Muscle of arm (tissue), 12 donors: ENCODE results near the gene KRTAP4-7. TPM values are rescaled to one million over a fixed set of nuclear protein-coding genes. Genes with fewer than 3 reads are reported as not detected.
A peak's percentile ranks its signal among the peaks of the same experiment; 100 is the strongest.
"Not testable (repeated sequence)": the region's sequence is repeated elsewhere in the genome, so short reads cannot be mapped to it uniquely, and the experiment has no call there.

Experiments
- DNase-seq: peaks from one replicate; pipeline ENCODE4 v3.0.0-alpha.2; 2013
- polyA plus RNA-seq, 12 donors: library from polyadenylated mRNA; unstranded; fragments of 120-200 nt; gene quantifications; one replicate each; pipeline ENCODE4 v1.2.1, GENCODE V29; 2013; ENCODE audit not compliant: insufficient read length in 12 of 12

The KRTAP4-7 gene
- polyA plus RNA-seq, 12 donors, result not detected

DNA sequence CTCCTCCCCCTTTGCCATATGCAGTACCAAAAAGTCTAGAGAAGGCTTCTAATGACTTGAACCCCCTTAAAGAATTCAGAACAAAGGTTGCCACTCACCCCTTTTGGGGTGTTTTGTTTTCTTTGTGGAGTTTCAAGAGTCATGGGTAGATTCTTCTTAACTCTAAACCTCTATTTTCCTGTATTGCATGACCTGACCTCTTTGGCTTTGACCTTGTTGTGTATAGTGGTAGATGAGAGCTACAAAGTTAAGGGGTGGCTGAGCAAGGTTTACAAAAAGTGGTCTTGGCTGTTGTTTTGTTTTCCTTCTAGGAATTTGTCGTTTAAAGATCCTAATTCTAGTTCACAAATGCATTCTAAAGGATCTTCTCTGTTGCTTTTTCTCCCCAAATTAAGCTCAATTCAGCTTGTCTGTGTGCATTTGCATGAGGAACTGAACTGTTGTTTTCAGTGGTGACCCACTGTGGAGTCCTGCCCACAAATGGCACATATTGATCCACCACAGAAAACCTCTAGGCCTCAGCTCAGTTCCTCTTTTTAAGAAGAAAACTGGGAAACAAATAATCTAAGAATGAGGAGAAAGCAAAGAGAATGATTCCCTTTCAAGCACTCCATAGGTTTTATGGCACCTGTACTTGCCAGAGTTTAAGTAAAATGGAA is 24.9 kb downstream of the KRTAP4-7 start:
- not testable (repeated sequence) for DNase-seq

DNA sequence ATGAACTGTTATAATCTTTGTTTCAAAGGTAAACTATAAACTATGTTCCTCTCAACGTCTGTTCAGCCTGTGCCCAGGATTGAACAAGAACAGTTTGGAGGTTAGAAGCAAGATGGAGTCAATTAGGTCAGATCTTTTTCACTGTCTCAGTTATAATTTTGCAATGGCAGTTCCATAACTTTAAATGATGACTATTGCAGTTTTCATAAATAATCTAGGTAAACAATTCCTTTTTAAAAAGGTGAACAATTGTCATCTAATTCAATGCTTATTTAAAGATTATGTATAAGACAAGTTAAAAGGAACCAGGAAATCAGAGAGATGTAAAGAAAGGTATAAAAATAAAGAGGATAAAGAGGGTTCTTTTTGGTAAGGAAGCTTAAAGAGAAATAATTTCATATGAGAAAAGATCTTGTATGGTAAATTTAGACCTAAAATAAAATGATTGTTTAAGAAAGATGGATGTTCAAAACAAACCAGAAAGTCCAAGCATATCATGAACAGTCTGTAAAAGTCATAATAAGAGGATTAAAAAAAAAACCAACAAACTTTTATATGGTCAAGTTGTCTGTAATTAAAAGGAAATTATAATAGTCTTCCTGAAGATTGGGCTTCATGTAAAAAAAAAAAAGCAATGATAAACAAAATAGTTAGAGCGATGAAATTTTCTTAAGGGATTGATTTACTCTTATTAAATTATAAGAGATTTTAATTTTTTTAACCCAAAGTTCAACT is 27.4 kb downstream of the KRTAP4-7 start:
- no peak for DNase-seq

DNA sequence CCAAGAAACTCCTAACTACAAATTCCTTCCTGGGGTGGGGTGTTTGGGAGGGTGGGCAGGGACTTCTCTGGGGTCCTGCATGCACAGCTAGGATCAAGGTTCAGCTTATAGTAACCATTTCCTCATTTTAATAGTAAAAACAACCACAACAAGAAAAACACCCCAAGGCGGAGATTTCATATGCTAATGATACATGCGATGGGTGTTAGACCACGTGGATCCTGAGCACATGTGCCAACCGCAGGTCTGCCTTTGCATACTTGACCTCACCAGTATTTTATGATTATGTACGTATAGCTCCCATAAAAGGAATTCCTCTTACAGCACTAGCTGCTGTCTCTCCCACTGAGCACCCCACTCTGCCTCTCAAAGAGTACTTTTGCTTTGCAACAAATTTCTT is 32.3 kb downstream of the KRTAP4-7 start:
- no peak for DNase-seq

DNA sequence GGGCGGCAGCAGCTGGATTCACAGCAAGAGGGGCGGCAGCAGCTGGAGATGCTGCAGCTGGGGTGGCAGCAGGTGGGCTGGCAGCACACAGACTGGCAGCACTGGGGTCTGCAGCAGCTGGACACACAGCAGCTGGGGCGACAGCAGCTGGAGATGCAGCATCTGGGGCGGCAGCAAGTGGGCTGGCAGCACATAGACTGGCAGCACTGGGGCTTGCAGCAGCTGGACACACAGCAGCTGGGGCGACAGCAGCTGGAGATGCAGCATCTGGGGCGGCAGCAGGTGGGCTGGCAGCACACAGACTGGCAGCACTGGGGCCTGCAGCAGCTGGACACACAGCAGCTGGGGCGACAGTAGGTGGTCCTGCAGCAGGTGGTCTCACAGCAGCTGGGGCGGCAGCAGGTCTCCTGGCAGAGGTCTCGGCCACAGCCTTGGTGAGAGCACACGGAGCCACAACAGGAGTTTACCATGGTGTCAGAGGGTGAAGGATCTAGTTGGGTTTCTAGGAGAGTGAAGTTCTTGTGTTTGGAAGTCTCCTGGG is 34.0 kb downstream of the KRTAP4-7 start, which contains the start of gene KRTAP4-11:
KRTAP4-11 (minus strand) TSS at position 528 of the 541 bp plus-strand sequence; CDS start at position 470, 58 bp downstream.
- not testable (repeated sequence) for DNase-seq

DNA sequence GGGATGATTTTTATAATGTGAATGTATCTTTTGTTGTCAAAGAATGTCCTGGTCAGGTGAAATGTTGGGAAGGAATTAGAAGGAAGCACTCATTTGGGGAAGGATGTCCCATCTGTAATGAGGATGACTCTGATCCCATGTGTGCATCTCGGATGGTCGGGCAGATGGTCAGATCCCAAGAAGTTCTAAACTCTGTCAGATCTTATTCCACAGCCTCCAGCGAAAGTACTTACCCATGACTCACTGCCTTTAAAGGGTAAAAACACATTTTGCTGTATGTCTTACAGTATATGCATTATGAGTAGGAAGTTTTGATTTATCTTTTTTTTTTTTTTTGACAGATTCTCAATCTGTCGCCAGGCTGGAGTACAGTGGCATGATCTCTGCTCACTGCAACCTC is 34.8 kb downstream of the KRTAP4-7 start:
- DNase-seq, result no peak

DNA sequence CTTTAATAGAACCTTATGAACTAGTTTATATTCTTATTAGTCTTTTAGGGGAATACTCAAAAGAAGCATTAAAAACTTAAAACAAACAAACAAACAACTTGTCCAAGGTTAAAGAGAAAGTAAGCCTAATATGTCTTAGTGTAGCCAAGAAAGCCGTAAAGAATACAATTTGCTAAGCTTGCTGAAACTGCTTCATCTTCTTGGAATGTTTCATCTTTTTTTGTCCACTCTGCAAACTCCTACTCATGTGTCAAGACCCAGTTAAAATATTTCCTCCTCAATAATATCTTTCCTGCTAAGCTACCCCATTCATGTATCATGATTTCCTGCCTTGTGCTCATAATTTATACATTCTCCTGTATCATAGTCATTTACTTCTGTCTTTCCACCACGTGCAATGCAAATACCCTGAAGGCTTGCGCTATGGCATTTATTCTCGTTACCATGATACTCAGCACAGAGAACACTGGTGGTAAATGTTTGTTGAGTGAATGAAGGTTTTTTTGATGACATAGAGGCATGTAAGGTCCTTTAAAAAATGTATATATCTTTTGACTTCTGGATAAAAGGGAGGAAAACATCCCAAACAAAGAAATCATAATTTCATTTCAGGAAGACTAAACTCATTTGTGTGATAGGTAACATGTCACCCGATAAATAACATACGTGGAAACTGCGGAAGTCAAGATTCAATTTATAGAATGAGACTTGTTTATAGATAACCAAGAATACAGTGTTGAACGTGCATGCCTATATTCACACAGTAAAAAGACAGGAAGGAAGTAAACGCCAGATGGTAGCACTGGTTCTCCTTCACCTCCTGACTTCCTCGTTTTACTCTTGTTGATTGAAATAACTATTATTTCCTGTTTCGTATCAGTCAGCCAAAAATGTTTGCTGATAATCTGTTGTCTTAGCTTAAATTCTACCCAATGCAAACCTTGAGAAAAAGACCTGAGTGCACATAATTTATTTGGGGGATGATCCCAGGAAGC is 36.0 kb downstream of the KRTAP4-7 start:
- peak; percentile 1 for DNase-seq

DNA sequence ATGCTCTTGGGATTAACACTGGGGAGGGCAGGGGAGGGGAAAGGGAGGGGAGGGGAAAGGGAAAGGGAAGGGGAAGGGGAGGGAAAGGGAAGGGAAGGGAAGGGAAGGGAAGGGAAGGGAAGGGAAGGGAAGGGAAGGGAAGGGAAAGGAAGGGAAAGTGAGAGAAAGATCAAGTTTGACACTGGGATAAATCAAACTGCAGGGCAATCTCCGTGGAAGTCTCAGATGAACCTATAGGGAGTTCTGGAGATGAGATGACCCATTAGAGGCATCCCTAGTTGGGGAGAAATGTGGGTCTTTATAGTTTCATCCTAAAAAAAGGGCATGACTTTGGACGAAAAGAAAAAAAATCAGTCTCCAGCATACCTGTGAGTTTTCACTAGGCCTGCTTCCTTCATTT is 37.8 kb downstream of the KRTAP4-7 start:
- no peak for DNase-seq

DNA sequence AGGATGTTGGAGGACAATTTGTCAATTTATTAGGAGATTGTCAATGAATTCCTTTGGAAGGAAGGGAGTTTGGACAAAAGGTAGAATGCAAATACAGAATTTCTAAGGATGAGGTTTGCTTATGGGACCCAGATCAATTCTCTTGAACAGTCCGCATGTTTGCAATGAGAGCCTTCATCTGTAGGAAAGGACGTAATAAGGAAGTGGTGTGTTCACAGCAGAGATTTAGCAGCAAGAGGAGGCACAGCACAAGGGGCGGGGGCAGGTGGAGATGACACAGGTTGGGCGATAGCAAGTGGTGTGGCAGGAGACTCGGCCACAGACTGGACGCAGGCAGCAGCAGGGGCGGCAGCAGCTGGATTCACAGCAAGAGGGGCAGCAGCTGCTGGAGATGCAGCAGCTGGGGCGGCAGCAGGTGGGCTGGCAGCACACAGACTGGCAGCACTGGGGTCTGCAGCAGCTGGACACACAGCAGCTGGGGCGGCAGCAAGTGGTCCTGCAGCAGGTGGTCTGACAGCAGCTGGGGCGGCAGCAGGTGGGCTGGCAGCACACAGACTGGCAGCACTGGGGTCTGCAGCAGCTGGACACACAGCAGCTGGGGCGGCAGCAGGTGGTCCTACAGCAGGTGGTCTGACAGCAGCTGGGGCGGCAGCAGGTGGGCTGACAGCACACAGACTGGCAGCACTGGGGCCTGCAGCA is 39.5 kb downstream of the KRTAP4-7 start:
- DNase-seq, result not testable (repeated sequence)

DNA sequence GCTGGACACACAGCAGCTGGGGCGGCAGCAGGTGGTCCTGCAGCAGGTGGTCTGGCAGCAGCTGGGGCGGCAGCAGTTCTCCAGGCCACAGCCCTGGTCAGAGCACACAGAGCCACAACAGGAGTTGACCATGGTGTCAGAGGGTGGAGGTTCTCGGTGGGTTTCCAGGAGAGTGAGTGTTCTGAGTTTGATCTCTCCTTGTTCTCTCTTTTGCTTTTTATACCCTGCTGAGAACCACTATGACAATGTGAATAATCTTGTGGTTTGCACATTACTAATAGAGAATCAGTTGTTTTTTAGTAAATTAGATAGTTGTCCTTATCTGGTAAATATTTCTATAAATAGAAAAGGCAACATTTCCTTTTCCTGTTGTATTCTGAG is 40.0 kb downstream of the KRTAP4-7 start, which contains the start of gene KRTAP4-12:
KRTAP4-12 (minus strand) TSS at position 192 of the 381 bp plus-strand sequence; CDS start at position 132, 60 bp downstream.
- not testable (repeated sequence) for DNase-seq

DNA sequence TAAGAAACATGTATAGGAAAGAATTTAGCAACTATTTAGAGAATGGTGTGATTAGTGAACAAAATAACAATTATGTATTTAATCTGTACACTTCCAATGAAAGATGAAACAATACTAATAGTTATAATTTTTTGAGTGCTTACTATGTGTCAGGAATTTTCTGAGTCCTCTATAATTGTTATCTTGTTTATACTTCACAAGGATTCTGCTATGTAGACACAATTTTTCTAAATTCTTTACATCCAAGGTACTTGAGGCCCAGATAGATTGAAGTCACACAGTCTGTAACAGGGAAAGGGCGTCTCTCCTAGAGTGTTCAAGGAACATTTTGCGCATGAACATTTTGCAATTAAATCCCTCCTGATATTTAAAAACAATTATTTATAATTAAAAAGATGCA is 41.1 kb downstream of the KRTAP4-7 start:
- DNase-seq, result no peak

DNA sequence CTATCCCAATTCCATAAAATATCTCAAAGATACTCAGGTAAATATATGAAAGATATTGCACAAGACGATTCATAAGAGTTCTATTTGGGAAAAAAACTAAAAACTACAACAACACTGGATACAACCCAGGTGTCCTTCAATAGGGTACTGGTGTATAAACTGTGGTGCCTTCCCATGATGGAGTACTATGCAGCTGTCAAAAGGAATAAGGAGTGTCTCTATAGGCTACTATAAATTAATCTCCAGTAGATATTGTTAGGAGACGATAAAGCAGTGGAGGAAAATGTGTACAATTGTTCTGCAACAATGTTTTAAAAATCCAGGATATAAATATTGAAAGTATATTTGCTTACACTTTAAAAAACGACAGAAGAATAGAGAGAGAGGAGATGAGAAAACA is 42.5 kb downstream of the KRTAP4-7 start:
- DNase-seq, result no peak

DNA sequence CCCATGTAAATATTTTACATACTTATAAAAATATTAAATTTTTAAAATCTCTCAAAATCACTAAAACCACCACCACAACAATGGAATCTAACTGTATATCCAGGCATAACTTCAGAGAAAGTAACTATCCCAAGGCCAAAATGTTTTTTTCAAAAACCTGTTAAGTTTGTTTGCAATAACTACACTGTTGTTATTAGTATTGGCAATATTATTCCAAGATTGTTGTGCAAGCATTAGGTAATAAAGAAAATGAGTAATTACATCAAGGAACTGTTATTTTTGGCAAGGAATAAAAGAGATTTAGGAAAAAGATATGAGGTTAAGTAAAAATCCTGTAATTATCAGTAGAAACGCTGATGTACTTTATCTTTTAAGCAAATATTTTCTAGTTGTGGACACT is 43.4 kb downstream of the KRTAP4-7 start:
- DNase-seq, result no peak

DNA sequence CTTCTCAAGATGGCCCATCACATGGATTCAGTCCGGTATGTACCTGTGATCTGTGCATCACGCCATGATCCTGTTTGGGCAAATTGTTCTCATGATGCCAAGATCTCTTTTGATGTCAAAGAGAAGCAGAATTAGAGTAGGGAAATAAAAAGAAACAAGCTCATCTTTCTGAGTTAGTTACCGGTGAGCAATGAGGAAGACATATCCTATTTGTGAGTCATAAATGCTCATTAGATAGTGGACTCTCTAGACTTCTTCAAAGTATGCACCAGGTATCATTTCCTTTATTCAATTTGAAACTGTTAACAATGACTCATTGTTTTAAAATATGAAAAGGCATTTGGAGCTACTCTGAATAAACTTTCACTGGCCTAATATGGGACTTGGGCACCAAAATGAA is 48.0 kb downstream of the KRTAP4-7 start:
- no peak for DNase-seq

DNA sequence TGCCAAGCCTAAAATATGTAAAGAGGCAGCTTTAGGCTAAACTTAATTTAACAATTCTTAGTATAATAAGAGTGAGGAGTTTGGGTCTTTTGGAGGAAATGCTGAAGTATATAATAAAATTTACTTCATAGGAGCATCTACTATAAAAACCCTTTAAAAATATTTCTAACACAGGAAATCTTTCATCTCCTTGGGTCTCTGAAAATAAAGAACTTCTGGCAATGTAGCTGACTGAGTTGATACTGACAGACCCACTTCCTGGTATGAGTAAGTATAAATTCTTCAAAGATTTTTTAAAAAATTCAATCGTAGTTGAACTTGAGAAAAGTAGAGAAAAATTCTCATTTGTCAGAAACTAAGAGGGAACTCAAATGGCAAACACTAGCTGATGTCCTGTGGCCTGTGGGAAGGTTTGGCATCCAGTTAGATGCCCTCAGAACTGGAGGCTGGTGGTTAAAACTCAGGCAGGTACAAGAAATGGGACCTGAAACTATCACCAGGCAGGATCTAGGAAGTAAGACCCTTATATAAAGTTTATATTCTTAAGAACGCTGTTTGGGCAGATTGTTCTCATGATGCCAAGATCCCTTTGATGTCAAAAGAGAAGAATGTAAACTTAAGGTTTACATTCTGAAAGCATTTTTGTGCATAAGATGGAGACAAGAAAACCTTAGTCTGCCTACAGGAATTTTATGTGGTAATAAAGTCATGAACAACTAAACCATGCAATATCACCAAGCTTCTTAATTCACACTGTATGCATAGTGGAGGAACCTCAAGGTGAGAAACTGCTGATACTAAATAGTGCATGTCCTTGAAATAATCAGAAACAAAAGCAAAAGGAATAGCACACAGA is 50.2 kb downstream of the KRTAP4-7 start:
- DNase-seq, result no peak

Other genes starting within 250 kb of the KRTAP4-7 start
- gene KRT12, start 216.9 kb upstream of the KRTAP4-7 start, polyA plus RNA-seq, result 1 to 10 TPM in 1 of 12 donors, under 1 TPM in 6, not detected in 5; 0.07 to 2.8 (median 0.31) TPM
- gene KRT20, start 198.9 kb upstream of the KRTAP4-7 start, polyA plus RNA-seq, result 1 to 10 TPM in 1 of 12 donors, under 1 TPM in 4, not detected in 7; 0.07 to 1.9 (median 0.22) TPM
- 10 to 100 TPM in 3 of 12 donors, under 1 TPM in 6, not detected in 3; 0.12 to 25.1 (median 0.44) TPM for gene KRT23, start 146.5 kb upstream of the KRTAP4-7 start, polyA plus RNA-seq
- 10 to 100 TPM in 1 of 12 donors, 1 to 10 TPM in 9, not detected in 2; 2.3 to 12.3 (median 6.3) TPM for gene KRT39, start 117.2 kb upstream of the KRTAP4-7 start, polyA plus RNA-seq
- gene KRT40, start 99.8 kb upstream of the KRTAP4-7 start, polyA plus RNA-seq, result 10 to 100 TPM in 5 of 12 donors, 1 to 10 TPM in 5, not detected in 2; 3.1 to 16.4 (median 11.0) TPM
- gene KRTAP3-3, start 90.0 kb upstream of the KRTAP4-7 start, polyA plus RNA-seq, result not detected
- 1 to 10 TPM in 4 of 12 donors, under 1 TPM in 5, not detected in 3; 0.22 to 1.4 (median 0.86) TPM for gene KRTAP3-2, start 84.2 kb upstream of the KRTAP4-7 start, polyA plus RNA-seq
- not detected for gene KRTAP3-1, start 75.0 kb upstream of the KRTAP4-7 start, polyA plus RNA-seq
- gene KRTAP1-5, start 56.9 kb upstream of the KRTAP4-7 start, polyA plus RNA-seq, result not detected
- not detected for gene KRTAP1-4, start 54.0 kb upstream of the KRTAP4-7 start, polyA plus RNA-seq
- gene KRTAP1-3, start 49.3 kb upstream of the KRTAP4-7 start, polyA plus RNA-seq, result not detected
- not detected for gene KRTAP1-1, start 42.7 kb upstream of the KRTAP4-7 start, polyA plus RNA-seq
- not detected for gene KRTAP2-1, start 36.8 kb upstream of the KRTAP4-7 start, polyA plus RNA-seq
- gene KRTAP2-2, start 28.9 kb upstream of the KRTAP4-7 start, polyA plus RNA-seq, result not detected
- gene KRTAP2-3, start 24.0 kb upstream of the KRTAP4-7 start, polyA plus RNA-seq, result under 1 TPM in 2 of 12 donors, not detected in 10; 0.49 to 0.57 TPM
- not detected for gene KRTAP2-4, start 18.3 kb upstream of the KRTAP4-7 start, polyA plus RNA-seq
- not detected for gene KRTAP4-8, start 14.0 kb downstream of the KRTAP4-7 start, polyA plus RNA-seq
- gene KRTAP4-16, start 18.1 kb downstream of the KRTAP4-7 start, polyA plus RNA-seq, result not detected
- gene KRTAP4-9, start 21.2 kb downstream of the KRTAP4-7 start, polyA plus RNA-seq, result not detected
- not detected for gene KRTAP4-11, start 34.2 kb downstream of the KRTAP4-7 start, polyA plus RNA-seq
- gene KRTAP4-12, start 40.0 kb downstream of the KRTAP4-7 start, polyA plus RNA-seq, result not detected
- gene KRTAP4-6, start 56.4 kb downstream of the KRTAP4-7 start, polyA plus RNA-seq, result not detected
- gene KRTAP4-5, start 65.7 kb downstream of the KRTAP4-7 start, polyA plus RNA-seq, result not detected
- gene KRTAP4-4, start 76.6 kb downstream of the KRTAP4-7 start, polyA plus RNA-seq, result not detected
- gene KRTAP4-3, start 84.1 kb downstream of the KRTAP4-7 start, polyA plus RNA-seq, result not detected
- not detected for gene KRTAP4-2, start 94.1 kb downstream of the KRTAP4-7 start, polyA plus RNA-seq
- gene KRTAP4-1, start 100.8 kb downstream of the KRTAP4-7 start, polyA plus RNA-seq, result not detected
- not detected for gene KRTAP9-1, start 105.7 kb downstream of the KRTAP4-7 start, polyA plus RNA-seq
- gene KRTAP9-2, start 142.5 kb downstream of the KRTAP4-7 start, polyA plus RNA-seq, result not detected
- gene KRTAP9-3, start 148.3 kb downstream of the KRTAP4-7 start, polyA plus RNA-seq, result not detected
- gene KRTAP9-8, start 153.8 kb downstream of the KRTAP4-7 start, polyA plus RNA-seq, result not detected
- not detected for gene KRTAP9-4, start 165.5 kb downstream of the KRTAP4-7 start, polyA plus RNA-seq
- gene KRTAP9-9, start 171.2 kb downstream of the KRTAP4-7 start, polyA plus RNA-seq, result not detected
- under 1 TPM in 7 of 12 donors, not detected in 5; 0.11 to 0.65 (median 0.24) TPM for gene KRTAP9-6, start 181.2 kb downstream of the KRTAP4-7 start, polyA plus RNA-seq
- not detected for gene KRTAP9-7, start 191.5 kb downstream of the KRTAP4-7 start, polyA plus RNA-seq
- gene KRTAP29-1, start 218.7 kb downstream of the KRTAP4-7 start, polyA plus RNA-seq, result not detected
- gene KRTAP16-1, start 225.2 kb downstream of the KRTAP4-7 start, polyA plus RNA-seq, result not detected
- not detected for gene KRTAP17-1, start 231.6 kb downstream of the KRTAP4-7 start, polyA plus RNA-seq